Suprapubic skin (tissue), 3 donors: ENCODE results near the gene BIRC6.

Experiments
- POLR2A ChIP-seq, 2 donors: fragments of 450-650 bp; IDR thresholded peaks; one replicate each; pipeline ENCODE4 v1.6.1; 2017; ENCODE audit warnings: antibody characterized with exemption in 2 of 2, mild to moderate bottlenecking in 2 of 2, moderate library complexity in 2 of 2
- TF ChIP-seq, protein P1 (sequence below), 2 donors: fragments of 200-600 bp in 1 of 2; fragments of 450-650 bp in 1 of 2; sonication (generic) in 1 of 2; IDR thresholded peaks; one replicate each; pipeline ENCODE4 v1.5.1; 2016 to 2019; ENCODE audit warnings: antibody characterized with exemption in 2 of 2, mild to moderate bottlenecking in 1 of 2, moderate library complexity in 1 of 2

DNA sequence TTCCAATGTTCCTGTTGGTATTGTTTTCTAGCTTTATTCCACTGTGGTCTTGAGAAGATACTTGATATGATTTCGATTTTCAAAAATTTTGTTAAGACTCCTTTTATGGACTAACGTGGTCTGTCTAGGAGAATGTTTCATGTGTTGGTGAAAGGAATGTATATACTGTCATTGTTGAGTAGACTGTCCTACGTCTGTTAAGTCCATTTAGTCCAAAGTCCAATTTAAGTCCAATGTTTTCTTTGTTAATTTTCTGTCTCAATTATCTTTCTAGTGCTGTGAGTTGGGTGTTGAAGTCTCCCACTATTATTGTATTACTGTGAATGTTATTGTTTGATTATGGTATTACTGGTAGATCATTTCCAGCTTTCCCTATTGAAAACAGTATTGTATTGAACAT is 215.2 kb downstream of the BIRC6 start:
- TF ChIP-seq, protein P1, sequence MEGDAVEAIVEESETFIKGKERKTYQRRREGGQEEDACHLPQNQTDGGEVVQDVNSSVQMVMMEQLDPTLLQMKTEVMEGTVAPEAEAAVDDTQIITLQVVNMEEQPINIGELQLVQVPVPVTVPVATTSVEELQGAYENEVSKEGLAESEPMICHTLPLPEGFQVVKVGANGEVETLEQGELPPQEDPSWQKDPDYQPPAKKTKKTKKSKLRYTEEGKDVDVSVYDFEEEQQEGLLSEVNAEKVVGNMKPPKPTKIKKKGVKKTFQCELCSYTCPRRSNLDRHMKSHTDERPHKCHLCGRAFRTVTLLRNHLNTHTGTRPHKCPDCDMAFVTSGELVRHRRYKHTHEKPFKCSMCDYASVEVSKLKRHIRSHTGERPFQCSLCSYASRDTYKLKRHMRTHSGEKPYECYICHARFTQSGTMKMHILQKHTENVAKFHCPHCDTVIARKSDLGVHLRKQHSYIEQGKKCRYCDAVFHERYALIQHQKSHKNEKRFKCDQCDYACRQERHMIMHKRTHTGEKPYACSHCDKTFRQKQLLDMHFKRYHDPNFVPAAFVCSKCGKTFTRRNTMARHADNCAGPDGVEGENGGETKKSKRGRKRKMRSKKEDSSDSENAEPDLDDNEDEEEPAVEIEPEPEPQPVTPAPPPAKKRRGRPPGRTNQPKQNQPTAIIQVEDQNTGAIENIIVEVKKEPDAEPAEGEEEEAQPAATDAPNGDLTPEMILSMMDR (IDR thresholded peaks at IDR 0.05) = no peak
- no peak for TF ChIP-seq POLR2A (IDR thresholded peaks at IDR 0.05)
